GM19372 (cell line): ENCODE measurements around the gene EGR1.
"Not testable (repeated sequence)": the region's sequence is repeated elsewhere in the genome, so short reads cannot be mapped to it uniquely, and the experiment has no call there.

Experiments used
- ATAC-seq: cut with Tn5 transposase; IDR thresholded peaks from one replicate; pipeline ENCODE4 v1.9.1; 2021; ENCODE audit warnings: mild to moderate bottlenecking, low read depth, moderate library complexity; ENCODE audit not compliant: unreplicated experiment

EGR1 gene

DNA sequence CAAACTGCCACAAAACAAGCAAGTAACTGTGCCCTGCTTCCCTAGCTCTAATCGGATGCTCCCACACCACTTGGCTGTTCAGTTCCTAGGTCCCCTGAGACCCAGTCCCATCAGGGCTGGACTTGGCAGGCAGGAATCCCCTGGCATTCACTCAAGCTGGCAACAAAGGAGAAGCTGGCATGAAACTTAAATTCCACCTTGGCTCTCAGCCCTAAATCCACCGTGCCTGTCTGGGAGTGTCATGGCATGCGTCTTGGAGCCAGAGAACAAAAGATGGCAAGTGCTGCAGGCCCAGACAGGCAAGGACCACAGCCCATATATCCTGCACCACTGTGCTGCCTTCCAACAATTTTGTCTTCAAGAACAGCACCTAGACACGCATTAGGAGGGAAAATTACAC lies 39.5 kb downstream of the EGR1 start:
- ATAC-seq, result no peak

GRCh38 chr5:138506370-138507306 lies 41.4 kb downstream of the EGR1 start:
- ATAC-seq, result no peak

DNA sequence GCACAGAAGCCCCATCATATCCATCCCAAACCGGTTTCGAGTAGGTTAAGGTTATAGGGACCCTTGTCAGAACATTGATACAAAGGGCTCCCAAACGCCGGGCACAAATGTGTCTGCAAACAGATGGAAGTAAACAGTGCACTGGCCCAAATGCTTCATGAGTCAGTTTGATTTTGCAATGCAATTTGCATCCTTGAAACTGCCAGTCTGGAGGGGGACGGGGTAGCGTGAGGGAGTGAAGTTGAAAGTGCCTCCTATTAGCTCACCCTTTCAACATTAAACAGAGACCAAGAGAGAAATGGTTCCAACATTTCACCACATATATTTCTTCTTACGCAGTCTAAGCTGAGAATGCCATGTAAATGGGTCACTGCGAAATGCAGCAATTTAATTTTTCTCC lies 42.2 kb downstream of the EGR1 start:
- not testable (repeated sequence) for ATAC-seq

DNA sequence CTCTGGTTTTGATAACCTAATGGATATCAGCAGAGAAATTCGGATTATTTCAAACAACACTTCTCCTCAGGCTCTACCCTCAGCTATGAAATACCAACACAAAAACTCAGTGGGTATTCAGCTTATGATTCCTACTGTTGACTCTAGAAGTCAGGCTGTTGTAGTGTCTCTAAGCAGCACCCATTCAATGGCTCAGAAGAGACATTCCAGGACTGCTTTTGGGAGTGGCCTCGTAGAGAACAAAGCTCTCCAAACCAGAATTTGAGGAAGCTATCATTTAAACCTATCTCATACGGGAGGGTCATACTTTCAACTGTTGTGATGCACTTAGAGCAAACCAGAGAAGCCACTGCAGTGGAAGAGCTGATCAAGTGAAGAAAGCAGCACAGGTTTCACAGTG lies 43.7 kb downstream of the EGR1 start:
- no peak for ATAC-seq

DNA sequence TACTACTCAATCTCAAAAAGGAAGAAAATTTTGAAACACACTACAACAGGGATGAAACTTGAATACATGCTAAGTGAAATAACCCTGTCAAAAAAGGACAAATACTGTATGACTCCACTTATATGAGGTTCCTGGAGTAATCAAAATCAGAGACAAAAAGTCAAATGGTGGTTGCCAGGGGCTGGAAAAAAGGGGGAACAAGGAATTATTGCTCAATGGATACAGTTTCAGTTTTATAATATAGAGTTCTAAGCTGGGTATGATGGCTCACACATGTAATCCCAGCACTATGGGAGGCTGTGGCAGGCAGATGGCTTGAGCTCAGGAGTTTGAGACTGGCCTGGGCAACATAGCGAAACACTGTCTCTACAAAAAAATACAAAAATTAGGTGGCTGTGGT lies 48.7 kb downstream of the EGR1 start:
- ATAC-seq, result no peak

DNA sequence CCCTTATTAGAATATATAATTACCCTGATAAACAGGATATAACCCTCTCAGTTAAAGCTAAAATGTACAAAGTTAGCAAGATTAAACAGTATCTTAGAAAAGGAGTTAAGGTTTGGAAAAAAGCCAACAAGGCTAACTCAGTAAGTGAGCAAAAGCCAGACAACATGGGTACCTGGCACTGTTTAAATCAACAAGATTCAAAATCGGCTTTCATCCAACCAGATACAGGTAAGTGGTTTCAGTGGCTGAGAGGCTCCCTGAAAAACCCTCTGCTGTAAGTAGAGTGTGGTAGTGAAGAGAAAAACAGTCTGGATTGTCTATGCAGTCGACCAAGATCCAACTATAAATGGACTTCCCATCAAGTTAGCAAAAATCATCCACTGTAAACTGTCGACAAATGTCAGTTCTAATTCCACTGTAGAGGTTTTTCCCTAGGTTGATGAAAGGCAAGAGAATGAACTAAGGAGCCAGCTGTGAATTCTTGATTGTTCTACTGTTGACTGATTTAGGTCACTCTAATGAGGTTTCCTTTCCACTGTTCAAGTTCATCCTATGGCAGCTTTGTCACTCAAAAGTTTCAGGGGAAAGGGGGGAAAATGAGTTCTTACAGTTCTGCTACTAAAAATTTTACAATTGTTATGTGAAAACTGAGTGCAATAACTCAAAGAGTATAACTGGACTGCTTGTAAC lies 50.4 kb downstream of the EGR1 start:
- ATAC-seq, result no peak

- no peak for ATAC-seq
These were observed 52.2 kb downstream of the EGR1 start for GRCh38 chr5:138517437-138517836.
